GM19455 (cell line): ENCODE measurements around the gene MYO3B.
"Not testable (repeated sequence)": the region's sequence is repeated elsewhere in the genome, so short reads cannot be mapped to it uniquely, and the experiment has no call there.

Source experiments
- ATAC-seq: cut with Tn5 transposase; IDR thresholded peaks from one replicate; pipeline ENCODE4 v1.9.1; 2021; ENCODE audit not compliant: unreplicated experiment

Gene MYO3B

GRCh38 chr2:170530803-170531564 lies 353.0 kb downstream of the MYO3B start:
- no peak for ATAC-seq

- ATAC-seq: no peak
Observed at GRCh38 chr2:170531876-170532275, 353.9 kb downstream of the MYO3B start.

- no peak for ATAC-seq
Observed at GRCh38 chr2:170533156-170533555, 355.2 kb downstream of the MYO3B start.

DNA sequence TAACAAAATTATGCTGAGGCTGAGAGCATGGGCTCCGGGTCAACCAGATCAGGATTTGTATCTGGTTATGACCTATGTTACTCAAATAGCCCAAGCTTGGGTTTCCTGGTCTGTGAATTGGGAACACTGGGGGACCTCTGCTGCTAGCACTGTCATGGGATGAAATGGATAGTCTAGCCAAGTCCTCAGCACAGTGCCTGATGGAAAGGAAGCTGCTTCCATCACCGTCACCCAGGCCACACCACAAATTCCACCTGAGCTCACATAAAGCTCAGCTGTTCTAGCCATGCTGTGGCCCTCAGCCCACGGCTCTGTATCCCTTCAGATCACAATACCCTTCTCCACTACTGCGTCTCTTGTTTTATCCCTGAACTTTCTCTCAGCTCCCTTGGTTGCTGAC lies 357.6 kb downstream of the MYO3B start:
- ATAC-seq: no peak

DNA sequence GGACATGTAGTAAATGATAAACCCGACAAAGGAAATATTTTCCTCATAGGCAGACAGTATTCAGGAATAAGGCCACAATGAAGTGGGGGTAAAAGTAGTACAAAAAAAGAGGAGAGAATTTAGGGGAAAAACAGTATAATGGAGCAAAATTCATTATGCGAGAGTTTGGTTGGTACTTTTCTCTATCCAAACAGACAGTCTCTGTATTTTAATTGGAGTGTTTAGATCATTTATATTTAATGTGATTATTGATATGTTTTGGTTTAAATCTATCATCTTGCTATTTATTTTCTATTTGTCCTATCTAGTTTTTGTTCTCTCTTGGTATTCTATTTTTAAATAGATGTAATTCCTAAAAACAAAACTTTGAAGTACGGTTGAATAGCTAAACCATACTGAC lies 366.9 kb downstream of the MYO3B start:
- no peak for ATAC-seq

DNA sequence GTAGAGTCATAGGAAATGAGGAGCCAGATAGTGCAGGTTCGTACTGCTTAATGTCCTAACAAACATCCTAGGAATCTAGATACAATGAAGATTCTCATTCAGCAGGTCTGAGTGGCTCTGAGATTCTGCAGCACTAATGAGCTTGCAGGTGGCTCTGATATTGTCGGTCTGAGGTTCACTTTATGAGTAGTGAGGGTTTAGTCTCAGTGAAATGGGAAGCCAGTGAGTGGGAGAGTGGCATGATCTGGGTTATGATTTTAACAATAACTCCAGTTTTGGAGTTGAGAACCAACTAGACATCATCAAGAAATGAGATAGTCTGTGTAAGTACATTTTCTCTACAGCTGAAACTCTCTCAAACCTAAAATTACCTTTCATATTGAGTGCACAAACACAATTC lies 370.4 kb downstream of the MYO3B start:
- no peak for ATAC-seq

DNA sequence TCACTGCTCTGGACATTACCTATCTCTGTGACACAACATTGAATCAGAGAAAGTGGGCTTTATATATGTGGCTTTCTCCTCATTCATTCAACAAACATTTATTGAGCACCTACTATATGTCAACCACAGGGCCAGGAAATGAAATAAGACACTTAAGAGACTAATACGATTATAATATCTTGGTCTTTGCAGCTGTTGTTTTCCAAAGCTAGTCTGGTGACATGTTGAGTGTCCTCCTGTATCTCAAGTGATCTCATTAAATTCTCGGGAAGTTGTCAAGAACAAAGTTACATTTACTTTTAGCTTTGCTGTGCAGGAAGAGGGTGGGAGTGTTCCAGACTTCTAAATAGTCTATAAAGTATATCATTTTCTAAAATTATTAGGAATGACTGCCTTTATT lies 372.6 kb downstream of the MYO3B start:
- ATAC-seq: no peak

GRCh38 chr2:170551899-170552298 lies 374.0 kb downstream of the MYO3B start:
- not testable (repeated sequence) for ATAC-seq

- no peak for ATAC-seq
Observed at GRCh38 chr2:170553748-170554147, 375.8 kb downstream of the MYO3B start.

- ATAC-seq: no peak
Observed at GRCh38 chr2:170554278-170554955, 376.5 kb downstream of the MYO3B start.

- ATAC-seq: no peak
Observed at GRCh38 chr2:170562928-170563327, 385.0 kb downstream of the MYO3B start.

- no peak for ATAC-seq
Observed at GRCh38 chr2:170563401-170563800, 385.5 kb downstream of the MYO3B start.

GRCh38 chr2:170566138-170566537 lies 388.2 kb downstream of the MYO3B start:
- ATAC-seq: no peak

DNA sequence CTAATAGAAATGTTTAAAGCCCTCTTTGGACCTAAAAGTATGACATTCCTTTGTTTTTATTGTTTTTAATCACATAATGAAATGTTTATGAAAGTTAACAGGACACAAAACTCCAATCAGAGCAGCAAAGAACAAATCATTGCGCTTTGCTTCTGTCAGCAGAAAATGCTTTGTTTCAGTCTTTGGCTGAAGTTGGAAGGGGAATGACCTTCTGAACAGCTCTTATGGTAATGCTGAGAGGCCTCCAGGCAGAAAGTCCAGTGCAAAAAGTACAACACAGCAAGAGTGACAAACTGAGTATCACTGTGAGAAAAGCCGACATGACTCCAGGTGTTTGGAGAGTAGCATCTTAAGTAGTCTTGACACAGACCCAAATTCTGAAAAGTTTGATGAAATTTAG lies 389.5 kb downstream of the MYO3B start:
- ATAC-seq: no peak

GRCh38 chr2:170568511-170568910 lies 390.6 kb downstream of the MYO3B start:
- ATAC-seq: no peak

GRCh38 chr2:170571612-170572011 lies 393.7 kb downstream of the MYO3B start:
- no peak for ATAC-seq

GRCh38 chr2:170573671-170574070 lies 395.7 kb downstream of the MYO3B start:
- ATAC-seq: no peak

- no peak for ATAC-seq
Observed at GRCh38 chr2:170576296-170576695, 398.3 kb downstream of the MYO3B start.

GRCh38 chr2:170577356-170577755 lies 399.4 kb downstream of the MYO3B start:
- no peak for ATAC-seq

GRCh38 chr2:170578606-170579005 lies 400.7 kb downstream of the MYO3B start:
- ATAC-seq: no peak

DNA sequence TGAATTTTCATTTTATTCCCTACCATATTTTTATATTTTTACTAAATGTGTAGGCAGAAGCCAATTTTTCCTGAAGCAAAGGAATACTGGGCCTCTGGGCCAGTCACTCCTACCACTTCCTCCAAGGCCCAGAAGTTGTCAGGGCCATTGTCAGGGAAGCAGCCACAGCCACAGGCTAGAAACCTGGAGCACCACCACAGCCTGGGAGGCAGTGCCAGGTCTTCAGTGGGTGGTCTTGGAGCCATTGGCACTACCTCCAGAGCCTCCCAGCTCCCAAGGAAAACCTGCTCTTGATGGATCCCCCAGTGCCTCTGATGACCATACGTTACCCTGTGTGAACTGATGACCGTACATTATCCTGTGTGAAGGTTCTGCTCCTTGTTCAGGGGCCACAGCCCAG lies 401.6 kb downstream of the MYO3B start:
- ATAC-seq: no peak

GRCh38 chr2:170582313-170582712 lies 404.4 kb downstream of the MYO3B start:
- ATAC-seq: no peak
